HG03097 (cell line): ENCODE measurements around the gene TNFAIP8L2.
A peak's percentile ranks its signal among the peaks of the same experiment; 100 is the strongest.
"Not testable (repeated sequence)": the region's sequence is repeated elsewhere in the genome, so short reads cannot be mapped to it uniquely, and the experiment has no call there.

Source experiments
- ATAC-seq: cut with Tn5 transposase; IDR thresholded peaks from one replicate; pipeline ENCODE4 v1.9.1; 2021; ENCODE audit not compliant: unreplicated experiment, low FRiP score

TNFAIP8L2 gene

GRCh38 chr1:151187205-151187604, 30.8 kb downstream of the TNFAIP8L2 start:
- no peak for ATAC-seq

GRCh38 chr1:151188667-151189066, 32.2 kb downstream of the TNFAIP8L2 start:
- ATAC-seq = not testable (repeated sequence)

GRCh38 chr1:151189637-151190445, 33.4 kb downstream of the TNFAIP8L2 start, which contains the start of gene VPS72:
TSS of gene VPS72 (minus strand) at chr1:151190197. CDS start at chr1:151190121, 76 bp downstream.
- peak; percentile 77 for ATAC-seq

- no peak for ATAC-seq
Observed at GRCh38 chr1:151192047-151192446, 35.6 kb downstream of the TNFAIP8L2 start.

GRCh38 chr1:151193304-151193703, 36.9 kb downstream of the TNFAIP8L2 start:
- no peak for ATAC-seq

GRCh38 chr1:151193856-151194255, 37.4 kb downstream of the TNFAIP8L2 start:
- ATAC-seq = no peak

- not testable (repeated sequence) for ATAC-seq
Observed at GRCh38 chr1:151194894-151195594, 38.6 kb downstream of the TNFAIP8L2 start.

GRCh38 chr1:151196292-151196800, 39.9 kb downstream of the TNFAIP8L2 start:
- ATAC-seq = no peak

- no peak for ATAC-seq
Observed at GRCh38 chr1:151197863-151198253, 41.4 kb downstream of the TNFAIP8L2 start.

- peak; percentile 88 for ATAC-seq
Observed at GRCh38 chr1:151198254-151199127, 42.0 kb downstream of the TNFAIP8L2 start, which contains the start of gene PIP5K1A. TSS of gene PIP5K1A (plus strand) at chr1:151198552. CDS start at chr1:151198997, 445 bp downstream.

GRCh38 chr1:151199873-151200581, 43.6 kb downstream of the TNFAIP8L2 start:
- no peak for ATAC-seq

GRCh38 chr1:151205381-151205965, 49.0 kb downstream of the TNFAIP8L2 start:
- ATAC-seq = not testable (repeated sequence)
